Colonic mucosa (tissue), 4 donors: ENCODE results near the gene XRRA1. TPM values are rescaled to one million over a fixed set of nuclear protein-coding genes. Genes with fewer than 3 reads are reported as not detected.

ENCODE experiments used
- DNase-seq: peaks from one replicate; pipeline ENCODE4 v3.0.0-alpha.2; 2020
- H3K27ac ChIP-seq: fragments of 200-600 bp; one replicate; pipeline ENCODE4 v1.8.0; 2021
- H3K27me3 ChIP-seq: fragments of 200-600 bp; one replicate; pipeline ENCODE4 v1.8.0; 2021
- H3K36me3 ChIP-seq: fragments of 200-600 bp; one replicate; pipeline ENCODE4 v1.8.0; 2021
- H3K4me1 ChIP-seq: fragments of 200-600 bp; one replicate; pipeline ENCODE4 v1.8.0; 2021; ENCODE audit warnings: mild to moderate bottlenecking
- H3K4me3 ChIP-seq: fragments of 200-600 bp; one replicate; pipeline ENCODE4 v1.8.0; 2021
- H3K9ac ChIP-seq, 2 donors: one replicate each; pipeline ENCODE4 v1.7.0; 2013; ENCODE audit warnings: control low read depth in 2 of 2, low read depth in 2 of 2, low read length in 2 of 2
- H3K9me3 ChIP-seq: fragments of 200-600 bp; one replicate; pipeline ENCODE4 v1.8.0; 2021
- CTCF ChIP-seq: fragments of 200-600 bp; IDR thresholded peaks from one replicate; pipeline ENCODE4 v1.8.0; 2022; ENCODE audit warnings: antibody characterized with exemption, mild to moderate bottlenecking
- intact Hi-C: fragments of 100-400 bp; cut with DNase I; formaldehyde crosslinking; loops from one replicate; pipeline ENCODE4 v1.14.1; 2022
- total RNA-seq, 2 donors: library from RNA; stranded (reverse); fragmentation: NEBNext Ultra II Directional in 1 of 2; extraction: Animal tissue kit (Norgen Biotek cat#: 25700) in 1 of 2; gene quantifications; one replicate each; pipeline ENCODE4 v1.2.1, GENCODE V29; 2021
- donor health status: healthy.
- donor health status: DM: no; HTN: no; CAD: no.
- donor health status: DM: no; HTN: no; CAD: no.

XRRA1 gene
- total RNA-seq, 2 donors from 2014 or later, result 5.1 to 6.6 TPM

- Histone ChIP-seq H3K9me3 (no peaks in the 10 kb centered on the region), H3K4me3 (peak within 1 kb of the TSS; percentile 81), H3K36me3 (no peaks in the 10 kb centered on the region), H3K4me1 (peaks cover 5% of the 10 kb centered on the region), H3K27ac (no peak within 1 kb of the TSS), H3K9ac (peak within 1 kb of the TSS; percentile 79 to 81), H3K27me3 (no peaks in the 10 kb centered on the region)
- peak; percentile 87 for DNase-seq
- intact Hi-C loops, result no loop called here
- no peak for TF ChIP-seq CTCF
Observed at GRCh38 chr11:74988541-74989259, 39.8 kb upstream of the XRRA1 start, which contains the start of gene NEU3. Gene NEU3 (plus strand): TSS chr11:74988933. CDS start chr11:74989061, 128 bp downstream.

GRCh38 chr11:74984730-74985129, 35.8 kb upstream of the XRRA1 start:
- peaks cover 5% of the 10 kb centered on the region for H3K4me1 ChIP-seq
- no peaks in the 10 kb centered on the region for H3K27me3 ChIP-seq
- H3K9ac ChIP-seq, result no peak overlapping the region
- no peak overlapping the region for H3K27ac ChIP-seq
- H3K4me3 ChIP-seq, result no peak overlapping the region
- DNase-seq, result no peak
- H3K9me3 ChIP-seq, result no peaks in the 10 kb centered on the region
- intact Hi-C loops, result no loop called here
- H3K36me3 ChIP-seq, result no peaks in the 10 kb centered on the region
- no peak for TF ChIP-seq CTCF

- intact Hi-C loops, result no loop called here
- H3K9ac ChIP-seq, result no peak overlapping the region
- no peaks in the 10 kb centered on the region for H3K36me3 ChIP-seq
- no peak for DNase-seq
- TF ChIP-seq CTCF, result no peak
- H3K4me1 ChIP-seq, result no peaks in the 10 kb centered on the region
- no peaks in the 10 kb centered on the region for H3K9me3 ChIP-seq
- no peaks in the 10 kb centered on the region for H3K27me3 ChIP-seq
- H3K27ac ChIP-seq, result no peak overlapping the region
- H3K4me3 ChIP-seq, result no peak overlapping the region
Observed at GRCh38 chr11:74984070-74984469, 35.2 kb upstream of the XRRA1 start.

GRCh38 chr11:74981888-74982287, 33.0 kb upstream of the XRRA1 start:
- DNase-seq, result no peak
- Histone ChIP-seq H3K4me3 (no peak overlapping the region), H3K27me3 (no peaks in the 10 kb centered on the region), H3K9me3 (no peaks in the 10 kb centered on the region), H3K4me1 (no peaks in the 10 kb centered on the region), H3K36me3 (peaks cover 7% of the 10 kb centered on the region), H3K9ac (no peak overlapping the region), H3K27ac (no peak overlapping the region)
- no peak for TF ChIP-seq CTCF
- intact Hi-C loops, result no loop called here

- Histone ChIP-seq H3K4me1 (no peaks in the 10 kb centered on the region), H3K9me3 (no peaks in the 10 kb centered on the region), H3K4me3 (no peak overlapping the region), H3K27me3 (no peaks in the 10 kb centered on the region), H3K9ac (no peak overlapping the region), H3K27ac (no peak overlapping the region), H3K36me3 (peaks cover 7% of the 10 kb centered on the region)
- intact Hi-C loops, result no loop called here
- no peak for DNase-seq
- no peak for TF ChIP-seq CTCF
Observed at GRCh38 chr11:74980634-74981033, 31.7 kb upstream of the XRRA1 start.
